ENCODE results near the gene YIPF6. TPM values are rescaled to one million over a fixed set of nuclear protein-coding genes. Genes with fewer than 3 reads are reported as not detected.

Gene YIPF6
- total and polyA plus RNA-seq, 4 donors, result 10.3 to 46.3 (median 31.2) TPM

DNA sequence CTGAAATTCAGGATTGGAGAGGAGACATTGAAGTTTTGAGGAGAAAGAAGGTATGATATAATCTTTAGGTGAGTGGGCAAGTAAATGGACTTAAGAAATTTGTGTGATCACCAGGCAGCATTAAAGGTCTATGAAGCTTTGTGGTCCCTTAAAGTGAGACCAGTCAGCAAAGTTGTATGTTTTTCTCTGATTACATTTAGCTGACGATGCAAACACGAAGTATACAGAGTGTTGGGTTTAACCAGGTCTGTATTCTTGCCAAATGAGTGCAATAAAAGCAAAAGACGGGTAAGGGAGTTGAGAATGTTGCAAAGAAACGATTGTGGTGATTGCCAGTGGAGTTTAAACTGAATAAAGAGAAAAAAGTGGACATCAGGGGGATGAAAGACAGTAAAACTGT is 11.6 kb upstream of the YIPF6 start:
- Histone ChIP-seq H3K4me3 (no peak overlapping the region), H3K36me3 (ENCODE audit: control insufficient read depth in 4 of 4, insufficient read depth in 4 of 4, low read length in 4 of 4) (no peaks in the 10 kb centered on the region), H3K27me3 (ENCODE audit: control insufficient read depth in 3 of 3, insufficient read depth in 3 of 3, low read length in 2 of 3) (no peaks in the 10 kb centered on the region), H3K9me3 (ENCODE audit: control insufficient read depth in 4 of 4, insufficient read depth in 3 of 4, low read length in 3 of 4) (no peaks in the 10 kb centered on the region), H3K4me1 (ENCODE audit: control insufficient read depth in 5 of 5, insufficient read depth in 5 of 5, low read length in 5 of 5) (no peaks in the 10 kb centered on the region), H3K27ac (ENCODE audit: low read depth in 1 of 2, low read length in 1 of 2) (no peak overlapping the region), H3K9ac (ENCODE audit: insufficient read depth in 1 of 2, low read length in 2 of 2) (no peak overlapping the region)
- TF ChIP-seq, protein P1, sequence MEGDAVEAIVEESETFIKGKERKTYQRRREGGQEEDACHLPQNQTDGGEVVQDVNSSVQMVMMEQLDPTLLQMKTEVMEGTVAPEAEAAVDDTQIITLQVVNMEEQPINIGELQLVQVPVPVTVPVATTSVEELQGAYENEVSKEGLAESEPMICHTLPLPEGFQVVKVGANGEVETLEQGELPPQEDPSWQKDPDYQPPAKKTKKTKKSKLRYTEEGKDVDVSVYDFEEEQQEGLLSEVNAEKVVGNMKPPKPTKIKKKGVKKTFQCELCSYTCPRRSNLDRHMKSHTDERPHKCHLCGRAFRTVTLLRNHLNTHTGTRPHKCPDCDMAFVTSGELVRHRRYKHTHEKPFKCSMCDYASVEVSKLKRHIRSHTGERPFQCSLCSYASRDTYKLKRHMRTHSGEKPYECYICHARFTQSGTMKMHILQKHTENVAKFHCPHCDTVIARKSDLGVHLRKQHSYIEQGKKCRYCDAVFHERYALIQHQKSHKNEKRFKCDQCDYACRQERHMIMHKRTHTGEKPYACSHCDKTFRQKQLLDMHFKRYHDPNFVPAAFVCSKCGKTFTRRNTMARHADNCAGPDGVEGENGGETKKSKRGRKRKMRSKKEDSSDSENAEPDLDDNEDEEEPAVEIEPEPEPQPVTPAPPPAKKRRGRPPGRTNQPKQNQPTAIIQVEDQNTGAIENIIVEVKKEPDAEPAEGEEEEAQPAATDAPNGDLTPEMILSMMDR (IDR thresholded peaks at IDR 0.05; ENCODE audit: control extremely low read depth, extremely low read depth), result no peak
- WGBS, 2 donors, result 50 to 83% methylated on average over 4 of the region's 4 CpGs
- ATAC-seq (ENCODE audit: insufficient read depth, low FRiP score), result no peak
- DNase-seq, result no peak

DNA sequence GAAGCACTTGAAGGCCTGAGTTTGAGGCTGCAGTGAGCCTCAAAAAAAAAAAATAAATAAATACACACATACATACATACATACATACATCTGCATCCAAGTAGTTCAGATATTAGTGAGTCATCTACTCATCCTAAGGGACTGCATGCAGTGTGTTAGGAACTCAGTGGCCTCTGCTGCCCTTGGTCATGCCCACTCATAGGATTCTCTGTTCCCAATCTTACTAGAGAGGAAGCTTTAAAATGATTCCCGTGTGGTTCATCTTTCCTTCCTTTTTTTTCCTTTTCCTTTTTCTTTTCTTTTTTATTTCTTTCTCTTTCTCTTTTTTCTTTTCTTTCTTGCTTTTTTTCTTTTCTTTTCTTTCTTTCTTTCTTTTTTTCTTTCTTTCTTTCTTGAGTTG is 10.9 kb upstream of the YIPF6 start:
- H3K9me3 ChIP-seq (ENCODE audit: control insufficient read depth in 4 of 4, insufficient read depth in 3 of 4, low read length in 3 of 4), result no peaks in the 10 kb centered on the region
- no peak overlapping the region for H3K9ac ChIP-seq (ENCODE audit: insufficient read depth in 1 of 2, low read length in 2 of 2)
- no peaks in the 10 kb centered on the region for H3K4me1 ChIP-seq (ENCODE audit: control insufficient read depth in 5 of 5, insufficient read depth in 5 of 5, low read length in 5 of 5)
- no peaks in the 10 kb centered on the region for H3K27me3 ChIP-seq (ENCODE audit: control insufficient read depth in 3 of 3, insufficient read depth in 3 of 3, low read length in 2 of 3)
- DNase-seq (no peak), ATAC-seq (ENCODE audit: insufficient read depth, low FRiP score) (no peak)
- no peak overlapping the region for H3K4me3 ChIP-seq
- no peaks in the 10 kb centered on the region for H3K36me3 ChIP-seq (ENCODE audit: control insufficient read depth in 4 of 4, insufficient read depth in 4 of 4, low read length in 4 of 4)
- no peak overlapping the region for H3K27ac ChIP-seq (ENCODE audit: low read depth in 1 of 2, low read length in 1 of 2)
- WGBS, 2 donors, result 60 to 83% methylated on average over 1 of the region's 1 CpG
- TF ChIP-seq, protein P1 (IDR thresholded peaks at IDR 0.05; ENCODE audit: control extremely low read depth, extremely low read depth), result no peak

DNA sequence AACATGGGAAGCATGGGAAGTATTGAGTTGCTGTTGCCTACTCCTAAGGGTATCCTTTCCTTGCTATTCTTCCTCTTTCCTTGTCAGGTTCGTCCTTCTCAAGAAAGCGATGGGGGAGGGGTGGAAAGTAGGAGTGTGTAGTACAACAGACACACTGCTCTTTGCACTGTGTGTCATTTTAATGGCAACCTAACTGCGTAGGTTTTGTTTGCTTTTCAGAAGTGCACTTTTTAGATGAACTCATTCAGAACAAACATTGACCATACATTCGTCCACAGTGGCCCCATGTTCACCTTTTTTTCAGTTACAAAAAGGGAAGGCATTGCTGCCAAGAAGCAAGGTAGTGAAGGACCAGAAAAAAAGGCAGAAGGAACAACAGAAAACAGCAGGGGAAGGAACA is 10.2 kb upstream of the YIPF6 start:
- Histone ChIP-seq H3K27me3 (ENCODE audit: control insufficient read depth in 3 of 3, insufficient read depth in 3 of 3, low read length in 2 of 3) (no peaks in the 10 kb centered on the region), H3K4me1 (ENCODE audit: control insufficient read depth in 5 of 5, insufficient read depth in 5 of 5, low read length in 5 of 5) (no peaks in the 10 kb centered on the region), H3K4me3 (no peak overlapping the region), H3K9me3 (ENCODE audit: control insufficient read depth in 4 of 4, insufficient read depth in 3 of 4, low read length in 3 of 4) (no peaks in the 10 kb centered on the region), H3K9ac (ENCODE audit: insufficient read depth in 1 of 2, low read length in 2 of 2) (no peak overlapping the region), H3K36me3 (ENCODE audit: control insufficient read depth in 4 of 4, insufficient read depth in 4 of 4, low read length in 4 of 4) (no peaks in the 10 kb centered on the region), H3K27ac (ENCODE audit: low read depth in 1 of 2, low read length in 1 of 2) (peak overlapping the region in 1 of 2 donors; percentile 15)
- ATAC-seq (ENCODE audit: insufficient read depth, low FRiP score) (no peak), DNase-seq (peak in 1 of 3 donors; percentile 8)
- TF ChIP-seq, protein P1 (IDR thresholded peaks at IDR 0.05; ENCODE audit: control extremely low read depth, extremely low read depth), result no peak
- WGBS, 2 donors, result 45 to 73% methylated on average over 4 of the region's 4 CpGs

DNA sequence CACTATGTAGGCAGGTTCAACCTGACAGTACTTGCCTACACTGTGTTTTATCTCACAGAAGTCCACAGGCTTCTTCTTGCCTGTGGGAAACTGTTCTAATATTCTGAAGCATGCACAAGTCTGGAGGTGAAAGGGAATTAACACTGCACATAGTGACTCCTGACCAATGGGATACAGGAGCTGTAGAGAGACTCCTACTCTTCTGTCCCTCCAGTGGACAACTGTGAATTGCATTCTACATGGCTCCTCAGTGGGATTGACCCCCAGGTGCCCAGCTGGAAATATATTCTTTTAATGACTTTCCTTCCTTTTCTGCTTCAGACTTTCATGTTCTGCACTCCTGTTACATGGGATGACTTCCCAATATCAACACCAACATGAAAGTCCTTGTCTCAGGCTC is 8.2 kb upstream of the YIPF6 start:
- no peak overlapping the region for H3K27ac ChIP-seq (ENCODE audit: low read depth in 1 of 2, low read length in 1 of 2)
- ATAC-seq (ENCODE audit: insufficient read depth, low FRiP score) (no peak), DNase-seq (peak in 1 of 3 donors; percentile 7)
- H3K9me3 ChIP-seq (ENCODE audit: control insufficient read depth in 4 of 4, insufficient read depth in 3 of 4, low read length in 3 of 4), result no peaks in the 10 kb centered on the region
- no peaks in the 10 kb centered on the region for H3K36me3 ChIP-seq (ENCODE audit: control insufficient read depth in 4 of 4, insufficient read depth in 4 of 4, low read length in 4 of 4)
- no peaks in the 10 kb centered on the region for H3K4me1 ChIP-seq (ENCODE audit: control insufficient read depth in 5 of 5, insufficient read depth in 5 of 5, low read length in 5 of 5)
- TF ChIP-seq, protein P1 (IDR thresholded peaks at IDR 0.05; ENCODE audit: control extremely low read depth, extremely low read depth), result no peak
- H3K27me3 ChIP-seq (ENCODE audit: control insufficient read depth in 3 of 3, insufficient read depth in 3 of 3, low read length in 2 of 3), result no peaks in the 10 kb centered on the region
- no peak overlapping the region for H3K9ac ChIP-seq (ENCODE audit: insufficient read depth in 1 of 2, low read length in 2 of 2)
- H3K4me3 ChIP-seq, result no peak overlapping the region
